HepG2 (cell line): ENCODE measurements around the gene SPSB1.

Experiments
- CEBPG ChIP-seq: IDR thresholded peaks from 2 replicates; pipeline ENCODE4 v1.6.1; 2016
- CHD2 ChIP-seq: IDR thresholded peaks from 2 replicates; pipeline ENCODE4 v1.6.1; 2011; ENCODE audit warnings: low read depth, low read length, improper control_type of control experiment
- CREB1 ChIP-seq, 2 experiments: fragments of 450-650 bp in 1 of 2; IDR thresholded peaks; 2 replicates each; pipeline ENCODE4 v1.6.1; 2016 to 2017; ENCODE audit warnings: control low read depth in 1 of 2, mild to moderate bottlenecking in 1 of 2, missing compliant biosample characterization in 1 of 2, missing genetic modification characterization in 1 of 2
- CREM ChIP-seq, 2 experiments: sonication (generic) in 1 of 2; formaldehyde crosslinking in 1 of 2; IDR thresholded peaks; 2 replicates each; pipeline versions ENCODE4 v1.4.0 to v1.6.1; 2016 to 2020; ENCODE audit warnings: antibody characterized with exemption in 1 of 2, mild to moderate bottlenecking in 1 of 2, missing genetic modification reagents in 1 of 2
- ELF4 ChIP-seq: sonication (generic); formaldehyde crosslinking; IDR thresholded peaks from 2 replicates; pipeline ENCODE4 v1.5.0; 2020; ENCODE audit warnings: missing genetic modification reagents, mild to moderate bottlenecking, moderate library complexity, borderline replicate concordance
- POLR2AphosphoS5 ChIP-seq: IDR thresholded peaks from 2 replicates; pipeline ENCODE4 v1.6.1; 2012; ENCODE audit warnings: low read depth, low read length
- SP5 ChIP-seq: IDR thresholded peaks from 2 replicates; pipeline ENCODE4 v1.6.1; 2016; ENCODE audit warnings: low read depth, borderline replicate concordance
- ZNF124 ChIP-seq: sonication (generic); formaldehyde crosslinking; IDR thresholded peaks from 2 replicates; pipeline ENCODE4 v1.4.0; 2020; ENCODE audit warnings: missing genetic modification reagents
- ZNF335 ChIP-seq: sonication (generic); formaldehyde crosslinking; IDR thresholded peaks from 2 replicates; pipeline ENCODE4 v1.4.0; 2020; ENCODE audit warnings: missing genetic modification reagents
- ZNF639 ChIP-seq: conservative IDR thresholded peaks from 2 replicates; pipeline ENCODE4 v1.6.1; 2018; ENCODE audit warnings: missing genetic modification reagents
- TF ChIP-seq, protein P1 (sequence below): sonication (generic); formaldehyde crosslinking; IDR thresholded peaks from 2 replicates; pipeline ENCODE4 v1.5.0; 2020; ENCODE audit warnings: mild to moderate bottlenecking, missing genetic modification reagents

- no peak for TF ChIP-seq ZNF124 (CRISPR knock-in tag)
- no peak for TF ChIP-seq CEBPG (CRISPR knock-in tag)
- no peak for TF ChIP-seq ZNF335
- TF ChIP-seq CREM (IDR thresholded peaks at IDR 0.05), result no peak
- TF ChIP-seq CREM (CRISPR knock-in tag; IDR thresholded peaks at IDR 0.05), result no peak
- TF ChIP-seq CREB1 (IDR thresholded peaks at IDR 0.05), result no peak
- TF ChIP-seq CREB1 (CRISPR knock-in tag; IDR thresholded peaks at IDR 0.05), result no peak
- TF ChIP-seq, protein P1, sequence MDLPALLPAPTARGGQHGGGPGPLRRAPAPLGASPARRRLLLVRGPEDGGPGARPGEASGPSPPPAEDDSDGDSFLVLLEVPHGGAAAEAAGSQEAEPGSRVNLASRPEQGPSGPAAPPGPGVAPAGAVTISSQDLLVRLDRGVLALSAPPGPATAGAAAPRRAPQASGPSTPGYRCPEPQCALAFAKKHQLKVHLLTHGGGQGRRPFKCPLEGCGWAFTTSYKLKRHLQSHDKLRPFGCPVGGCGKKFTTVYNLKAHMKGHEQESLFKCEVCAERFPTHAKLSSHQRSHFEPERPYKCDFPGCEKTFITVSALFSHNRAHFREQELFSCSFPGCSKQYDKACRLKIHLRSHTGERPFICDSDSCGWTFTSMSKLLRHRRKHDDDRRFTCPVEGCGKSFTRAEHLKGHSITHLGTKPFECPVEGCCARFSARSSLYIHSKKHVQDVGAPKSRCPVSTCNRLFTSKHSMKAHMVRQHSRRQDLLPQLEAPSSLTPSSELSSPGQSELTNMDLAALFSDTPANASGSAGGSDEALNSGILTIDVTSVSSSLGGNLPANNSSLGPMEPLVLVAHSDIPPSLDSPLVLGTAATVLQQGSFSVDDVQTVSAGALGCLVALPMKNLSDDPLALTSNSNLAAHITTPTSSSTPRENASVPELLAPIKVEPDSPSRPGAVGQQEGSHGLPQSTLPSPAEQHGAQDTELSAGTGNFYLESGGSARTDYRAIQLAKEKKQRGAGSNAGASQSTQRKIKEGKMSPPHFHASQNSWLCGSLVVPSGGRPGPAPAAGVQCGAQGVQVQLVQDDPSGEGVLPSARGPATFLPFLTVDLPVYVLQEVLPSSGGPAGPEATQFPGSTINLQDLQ (CRISPR knock-in tag), result no peak
- TF ChIP-seq SP5 (CRISPR knock-in tag), result no peak
- no peak for TF ChIP-seq CHD2
- TF ChIP-seq POLR2AphosphoS5, result no peak
- no peak for TF ChIP-seq ELF4
- TF ChIP-seq ZNF639, result no peak
Observed at GRCh38 chr1:9316080-9316444, 23.4 kb downstream of the SPSB1 start.
